Measurements from ENCODE around the gene NPLOC4.
"Not testable (repeated sequence)": the region's sequence is repeated elsewhere in the genome, so short reads cannot be mapped to it uniquely, and the experiment has no call there.

The NPLOC4 gene

GRCh38 chr17:81638683-81639082, 1.8 kb upstream of the NPLOC4 start:
- H3K9me3 ChIP-seq (ENCODE audit: control insufficient read depth, low read length), result no peaks in the 10 kb centered on the region
- H3K36me3 ChIP-seq (ENCODE audit: control insufficient read depth, insufficient read depth, low read length), result no peaks in the 10 kb centered on the region
- no peak overlapping the region for H3K27ac ChIP-seq (ENCODE audit: insufficient read depth, low read length, poor library complexity, severe bottlenecking)
- no peak for DNase-seq
- H3K4me1 ChIP-seq (ENCODE audit: control insufficient read depth, insufficient read depth, low read length, poor library complexity, severe bottlenecking), result peaks cover 10% of the 10 kb centered on the region
- H3K4me3 ChIP-seq (ENCODE audit: insufficient read depth, low read depth, low read length, poor library complexity, severe bottlenecking), result no peak overlapping the region
- H3K27me3 ChIP-seq (replicated peaks; ENCODE audit: control insufficient read depth, insufficient read depth, low read length, poor library complexity, severe bottlenecking), result no peaks in the 10 kb centered on the region

GRCh38 chr17:81635973-81636504, 873 bp downstream of the NPLOC4 start:
- no peak for DNase-seq
- H3K27ac ChIP-seq (ENCODE audit: insufficient read depth, low read length, poor library complexity, severe bottlenecking), result peak overlapping the region; percentile 70
- no peaks in the 10 kb centered on the region for H3K27me3 ChIP-seq (replicated peaks; ENCODE audit: control insufficient read depth, insufficient read depth, low read length, poor library complexity, severe bottlenecking)
- peaks cover 10% of the 10 kb centered on the region for H3K4me1 ChIP-seq (ENCODE audit: control insufficient read depth, insufficient read depth, low read length, poor library complexity, severe bottlenecking)
- no peaks in the 10 kb centered on the region for H3K9me3 ChIP-seq (ENCODE audit: control insufficient read depth, low read length)
- no peaks in the 10 kb centered on the region for H3K36me3 ChIP-seq (ENCODE audit: control insufficient read depth, insufficient read depth, low read length)
- H3K4me3 ChIP-seq (ENCODE audit: insufficient read depth, low read depth, low read length, poor library complexity, severe bottlenecking), result peak overlapping the region; percentile 79

- Histone ChIP-seq H3K4me1 (ENCODE audit: control insufficient read depth, insufficient read depth, low read length, poor library complexity, severe bottlenecking) (peaks cover 10% of the 10 kb centered on the region), H3K27me3 (replicated peaks; ENCODE audit: control insufficient read depth, insufficient read depth, low read length, poor library complexity, severe bottlenecking) (no peaks in the 10 kb centered on the region), H3K4me3 (ENCODE audit: insufficient read depth, low read depth, low read length, poor library complexity, severe bottlenecking) (no peak overlapping the region), H3K36me3 (ENCODE audit: control insufficient read depth, insufficient read depth, low read length) (no peaks in the 10 kb centered on the region), H3K27ac (ENCODE audit: insufficient read depth, low read length, poor library complexity, severe bottlenecking) (no peak overlapping the region), H3K9me3 (ENCODE audit: control insufficient read depth, low read length) (no peaks in the 10 kb centered on the region)
- no peak for DNase-seq
Measured at GRCh38 chr17:81635431-81635830, 1.5 kb downstream of the NPLOC4 start.

GRCh38 chr17:81631482-81631881, 5.4 kb downstream of the NPLOC4 start:
- Histone ChIP-seq H3K9me3 (ENCODE audit: control insufficient read depth, low read length) (no peaks in the 10 kb centered on the region), H3K4me1 (ENCODE audit: control insufficient read depth, insufficient read depth, low read length, poor library complexity, severe bottlenecking) (peaks cover 10% of the 10 kb centered on the region), H3K27me3 (replicated peaks; ENCODE audit: control insufficient read depth, insufficient read depth, low read length, poor library complexity, severe bottlenecking) (no peaks in the 10 kb centered on the region), H3K36me3 (ENCODE audit: control insufficient read depth, insufficient read depth, low read length) (peaks cover 21% of the 10 kb centered on the region), H3K27ac (ENCODE audit: insufficient read depth, low read length, poor library complexity, severe bottlenecking) (no peak overlapping the region), H3K4me3 (ENCODE audit: insufficient read depth, low read depth, low read length, poor library complexity, severe bottlenecking) (no peak overlapping the region)
- no peak for DNase-seq

GRCh38 chr17:81630274-81630673, 6.6 kb downstream of the NPLOC4 start:
- no peaks in the 10 kb centered on the region for H3K9me3 ChIP-seq (ENCODE audit: control insufficient read depth, low read length)
- no peak overlapping the region for H3K27ac ChIP-seq (ENCODE audit: insufficient read depth, low read length, poor library complexity, severe bottlenecking)
- H3K4me1 ChIP-seq (ENCODE audit: control insufficient read depth, insufficient read depth, low read length, poor library complexity, severe bottlenecking), result no peaks in the 10 kb centered on the region
- no peak overlapping the region for H3K4me3 ChIP-seq (ENCODE audit: insufficient read depth, low read depth, low read length, poor library complexity, severe bottlenecking)
- H3K27me3 ChIP-seq (replicated peaks; ENCODE audit: control insufficient read depth, insufficient read depth, low read length, poor library complexity, severe bottlenecking), result no peaks in the 10 kb centered on the region
- no peak for DNase-seq
- H3K36me3 ChIP-seq (ENCODE audit: control insufficient read depth, insufficient read depth, low read length), result peaks cover 31% of the 10 kb centered on the region

GRCh38 chr17:81621494-81622130, 15.3 kb downstream of the NPLOC4 start:
- no peaks in the 10 kb centered on the region for H3K27me3 ChIP-seq (replicated peaks; ENCODE audit: control insufficient read depth, insufficient read depth, low read length, poor library complexity, severe bottlenecking)
- no peak overlapping the region for H3K4me3 ChIP-seq (ENCODE audit: insufficient read depth, low read depth, low read length, poor library complexity, severe bottlenecking)
- H3K9me3 ChIP-seq (ENCODE audit: control insufficient read depth, low read length), result no peaks in the 10 kb centered on the region
- peaks cover 52% of the 10 kb centered on the region for H3K36me3 ChIP-seq (ENCODE audit: control insufficient read depth, insufficient read depth, low read length)
- no peak for DNase-seq
- H3K27ac ChIP-seq (ENCODE audit: insufficient read depth, low read length, poor library complexity, severe bottlenecking), result no peak overlapping the region
- no peaks in the 10 kb centered on the region for H3K4me1 ChIP-seq (ENCODE audit: control insufficient read depth, insufficient read depth, low read length, poor library complexity, severe bottlenecking)

GRCh38 chr17:81618307-81618706, 18.6 kb downstream of the NPLOC4 start:
- not testable (repeated sequence) for H3K27ac ChIP-seq (ENCODE audit: insufficient read depth, low read length, poor library complexity, severe bottlenecking); H3K4me3 ChIP-seq (ENCODE audit: insufficient read depth, low read depth, low read length, poor library complexity, severe bottlenecking); H3K27me3 ChIP-seq (replicated peaks; ENCODE audit: control insufficient read depth, insufficient read depth, low read length, poor library complexity, severe bottlenecking); H3K9me3 ChIP-seq (ENCODE audit: control insufficient read depth, low read length); H3K4me1 ChIP-seq (ENCODE audit: control insufficient read depth, insufficient read depth, low read length, poor library complexity, severe bottlenecking); DNase-seq
- H3K36me3 ChIP-seq (ENCODE audit: control insufficient read depth, insufficient read depth, low read length), result peaks cover 32% of the 10 kb centered on the region

- DNase-seq, result no peak
- Histone ChIP-seq H3K4me3 (ENCODE audit: insufficient read depth, low read depth, low read length, poor library complexity, severe bottlenecking) (no peak overlapping the region), H3K27me3 (replicated peaks; ENCODE audit: control insufficient read depth, insufficient read depth, low read length, poor library complexity, severe bottlenecking) (no peaks in the 10 kb centered on the region), H3K36me3 (ENCODE audit: control insufficient read depth, insufficient read depth, low read length) (peaks cover 38% of the 10 kb centered on the region), H3K9me3 (ENCODE audit: control insufficient read depth, low read length) (no peaks in the 10 kb centered on the region), H3K4me1 (ENCODE audit: control insufficient read depth, insufficient read depth, low read length, poor library complexity, severe bottlenecking) (peaks cover 2% of the 10 kb centered on the region), H3K27ac (ENCODE audit: insufficient read depth, low read length, poor library complexity, severe bottlenecking) (no peak overlapping the region)
Measured at GRCh38 chr17:81616877-81617276, 20.0 kb downstream of the NPLOC4 start.

GRCh38 chr17:81615401-81615930, 21.4 kb downstream of the NPLOC4 start:
- no peaks in the 10 kb centered on the region for H3K27me3 ChIP-seq (replicated peaks; ENCODE audit: control insufficient read depth, insufficient read depth, low read length, poor library complexity, severe bottlenecking)
- no peaks in the 10 kb centered on the region for H3K9me3 ChIP-seq (ENCODE audit: control insufficient read depth, low read length)
- H3K27ac ChIP-seq (ENCODE audit: insufficient read depth, low read length, poor library complexity, severe bottlenecking), result no peak overlapping the region
- H3K4me3 ChIP-seq (ENCODE audit: insufficient read depth, low read depth, low read length, poor library complexity, severe bottlenecking), result no peak overlapping the region
- peaks cover 2% of the 10 kb centered on the region for H3K4me1 ChIP-seq (ENCODE audit: control insufficient read depth, insufficient read depth, low read length, poor library complexity, severe bottlenecking)
- DNase-seq, result no peak
- peaks cover 24% of the 10 kb centered on the region for H3K36me3 ChIP-seq (ENCODE audit: control insufficient read depth, insufficient read depth, low read length)

GRCh38 chr17:81612172-81612970, 24.5 kb downstream of the NPLOC4 start:
- Histone ChIP-seq H3K4me3 (ENCODE audit: insufficient read depth, low read depth, low read length, poor library complexity, severe bottlenecking) (no peak overlapping the region), H3K36me3 (ENCODE audit: control insufficient read depth, insufficient read depth, low read length) (peaks cover 43% of the 10 kb centered on the region), H3K27me3 (replicated peaks; ENCODE audit: control insufficient read depth, insufficient read depth, low read length, poor library complexity, severe bottlenecking) (no peaks in the 10 kb centered on the region), H3K27ac (ENCODE audit: insufficient read depth, low read length, poor library complexity, severe bottlenecking) (no peak overlapping the region), H3K4me1 (ENCODE audit: control insufficient read depth, insufficient read depth, low read length, poor library complexity, severe bottlenecking) (peaks cover 2% of the 10 kb centered on the region), H3K9me3 (ENCODE audit: control insufficient read depth, low read length) (no peaks in the 10 kb centered on the region)
- no peak for DNase-seq

Measured in effector memory CD4-positive, alpha-beta T cell (primary cell).